ENCODE results near the gene GBGT1.

GRCh38 chr9:133133681-133134387 lies 29.9 kb downstream of the GBGT1 start:
- TF ChIP-seq POLR2AphosphoS5 (IDR thresholded peaks at IDR 0.05; ENCODE audit: borderline replicate concordance, low read depth, low read length) (no peak), FOXP2 (optimal IDR thresholded peaks at IDR 0.05; ENCODE audit: control extremely low read depth, extremely low read length, insufficient read depth) (no peak), EZH2 (IDR thresholded peaks at IDR 0.05) (no peak)
